SH-SY5Y (cell line): ENCODE measurements around the gene MOB2.

Experiments
- GATA2 ChIP-seq: IDR thresholded peaks from 2 replicates; pipeline ENCODE4 v1.6.1; 2011; ENCODE audit warnings: mild to moderate bottlenecking, low read depth, low read length
- GATA3 ChIP-seq: IDR thresholded peaks from 2 replicates; pipeline ENCODE4 v1.6.1; 2011; ENCODE audit warnings: low read depth, mild to moderate bottlenecking, low read length, moderate library complexity

DNA sequence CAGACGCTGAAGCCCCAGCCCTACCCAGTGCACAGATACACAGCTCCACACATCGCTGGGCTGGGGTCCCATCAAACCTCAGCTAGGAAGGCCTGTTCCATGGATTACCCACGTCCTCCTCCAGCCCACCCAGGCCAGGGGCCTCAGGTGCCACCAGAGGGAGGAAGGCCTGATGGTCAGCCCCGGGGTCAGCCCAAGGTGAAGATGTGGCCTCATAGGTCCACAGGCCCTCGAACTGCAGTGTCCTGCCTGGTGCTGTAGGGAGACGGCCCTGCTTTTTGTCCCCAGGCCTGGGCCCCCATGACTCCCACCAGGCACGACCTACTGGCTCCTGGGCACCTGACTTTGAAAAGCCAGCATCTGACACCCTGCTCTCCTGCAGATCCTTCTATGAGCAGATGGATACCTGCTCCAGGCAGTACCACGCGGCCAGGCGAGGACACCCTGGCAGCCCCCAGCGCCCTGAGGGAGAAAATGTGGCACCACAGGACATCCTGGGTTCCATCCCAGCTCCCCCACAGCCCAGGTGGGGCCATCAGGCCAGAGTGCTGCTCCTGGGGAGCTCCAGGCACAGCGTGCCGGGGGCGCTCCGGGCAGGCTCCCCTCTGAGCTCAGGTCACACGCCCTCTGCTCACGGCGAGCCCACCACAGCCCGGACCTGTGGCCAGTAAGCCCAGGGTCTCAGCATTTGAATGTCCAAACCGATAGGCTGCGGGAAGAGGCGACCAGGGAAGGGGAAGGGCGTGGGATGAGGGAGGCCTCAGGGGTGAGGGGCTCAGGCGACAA, 15.8 kb upstream of the MOB2 start:
- no peak for TF ChIP-seq GATA2
- TF ChIP-seq GATA3 = no peak
